ENCODE measurements around the gene YBX2.

The YBX2 gene

GRCh38 chr17:7252176-7253043, 42.0 kb downstream of the YBX2 start, which contains the start of gene ELP5:
TSS of gene ELP5 (plus strand) at chr17:7252215. CDS start at chr17:7252551, 336 bp downstream.
- TF ChIP-seq, protein P1, sequence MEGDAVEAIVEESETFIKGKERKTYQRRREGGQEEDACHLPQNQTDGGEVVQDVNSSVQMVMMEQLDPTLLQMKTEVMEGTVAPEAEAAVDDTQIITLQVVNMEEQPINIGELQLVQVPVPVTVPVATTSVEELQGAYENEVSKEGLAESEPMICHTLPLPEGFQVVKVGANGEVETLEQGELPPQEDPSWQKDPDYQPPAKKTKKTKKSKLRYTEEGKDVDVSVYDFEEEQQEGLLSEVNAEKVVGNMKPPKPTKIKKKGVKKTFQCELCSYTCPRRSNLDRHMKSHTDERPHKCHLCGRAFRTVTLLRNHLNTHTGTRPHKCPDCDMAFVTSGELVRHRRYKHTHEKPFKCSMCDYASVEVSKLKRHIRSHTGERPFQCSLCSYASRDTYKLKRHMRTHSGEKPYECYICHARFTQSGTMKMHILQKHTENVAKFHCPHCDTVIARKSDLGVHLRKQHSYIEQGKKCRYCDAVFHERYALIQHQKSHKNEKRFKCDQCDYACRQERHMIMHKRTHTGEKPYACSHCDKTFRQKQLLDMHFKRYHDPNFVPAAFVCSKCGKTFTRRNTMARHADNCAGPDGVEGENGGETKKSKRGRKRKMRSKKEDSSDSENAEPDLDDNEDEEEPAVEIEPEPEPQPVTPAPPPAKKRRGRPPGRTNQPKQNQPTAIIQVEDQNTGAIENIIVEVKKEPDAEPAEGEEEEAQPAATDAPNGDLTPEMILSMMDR (IDR thresholded peaks at IDR 0.05; ENCODE audit: borderline replicate concordance, insufficient read depth, low read depth, low read length) = peak; percentile 27; the same call in 1 of the 2 replicates
- H3K4me3 ChIP-seq (ENCODE audit: low read depth, low read length) = peak within 1 kb of the TSS; percentile 99

- TF ChIP-seq, protein P1 (IDR thresholded peaks at IDR 0.05; ENCODE audit: borderline replicate concordance, insufficient read depth, low read depth, low read length) = no peak
Observed at GRCh38 chr17:7251661-7252175, 42.7 kb downstream of the YBX2 start, which contains the start of gene CTDNEP1. TSS of gene CTDNEP1 (minus strand) at chr17:7251734. CDS start at chr17:7251296, 438 bp downstream.

GRCh38 chr17:7250695-7251627, 43.5 kb downstream of the YBX2 start:
- TF ChIP-seq, protein P1 (IDR thresholded peaks at IDR 0.05; ENCODE audit: borderline replicate concordance, insufficient read depth, low read depth, low read length) = no peak
- H3K4me3 ChIP-seq (ENCODE audit: low read depth, low read length) = peak overlapping the region; percentile 99

More at GRCh38 chr17:7251661-7252175, 42.7 kb downstream of the YBX2 start, which contains the start of gene CTDNEP1:
- H3K4me3 ChIP-seq (ENCODE audit: low read depth, low read length) = peak within 1 kb of the TSS; percentile 99

- H3K4me3 ChIP-seq (ENCODE audit: low read depth, low read length) = peak overlapping the region; percentile 99
- TF ChIP-seq, protein P1 (IDR thresholded peaks at IDR 0.05; ENCODE audit: borderline replicate concordance, insufficient read depth, low read depth, low read length) = no peak
Observed at GRCh38 chr17:7249830-7250229, 44.6 kb downstream of the YBX2 start.

DNA sequence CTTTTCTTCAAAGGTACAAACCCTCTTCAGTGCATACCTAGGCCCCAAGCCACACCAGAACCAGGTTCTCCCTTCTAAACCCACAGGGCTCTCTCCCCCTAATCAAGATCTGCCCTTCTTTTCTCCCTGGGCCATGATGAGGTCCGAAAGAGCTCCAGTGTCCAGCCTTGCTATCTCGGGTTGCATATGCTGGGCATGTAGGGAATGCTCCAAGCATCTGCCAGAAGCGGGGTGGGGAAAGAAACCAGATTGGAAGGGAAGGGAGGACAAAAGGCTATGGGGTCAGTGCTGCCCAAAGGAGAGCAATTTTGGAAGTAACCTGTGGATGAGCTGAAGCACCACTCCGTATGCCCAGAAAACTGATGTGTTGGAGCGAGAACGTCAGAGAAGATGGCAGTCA, 45.2 kb downstream of the YBX2 start:
- TF ChIP-seq, protein P1 (IDR thresholded peaks at IDR 0.05; ENCODE audit: borderline replicate concordance, insufficient read depth, low read depth, low read length) = no peak
- no peak overlapping the region for H3K4me3 ChIP-seq (ENCODE audit: low read depth, low read length)

DNA sequence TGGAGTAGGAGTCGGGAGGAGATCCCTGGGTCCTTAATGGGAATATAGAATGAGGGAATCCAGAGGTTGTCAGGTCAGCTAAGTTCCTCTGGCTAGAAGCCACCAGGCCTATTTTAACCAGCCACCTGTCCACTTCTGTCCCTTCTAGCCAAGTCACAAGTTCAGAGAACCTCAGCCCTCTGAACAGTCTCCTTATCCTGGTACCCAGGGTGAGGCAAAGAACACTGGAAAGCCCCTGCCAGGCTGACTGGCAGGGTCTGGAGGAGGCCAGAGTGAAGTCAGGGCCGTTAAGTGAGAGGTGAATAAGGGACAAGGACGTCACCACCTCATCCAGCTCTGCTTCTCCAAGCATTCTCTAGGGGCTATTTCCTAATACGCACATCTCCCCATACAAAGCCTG, 45.6 kb downstream of the YBX2 start:
- no peak overlapping the region for H3K4me3 ChIP-seq (ENCODE audit: low read depth, low read length)
- TF ChIP-seq, protein P1 (IDR thresholded peaks at IDR 0.05; ENCODE audit: borderline replicate concordance, insufficient read depth, low read depth, low read length) = no peak
